Measurements from ENCODE around the gene ZNRF1. TPM values are rescaled to one million over a fixed set of nuclear protein-coding genes. Genes with fewer than 3 reads are reported as not detected.

ZNRF1 gene
- total and polyA plus RNA-seq, 2 donors (not counting 1 experiment from before 2014, with no cell fraction given), result 0.27 to 0.76 TPM

DNA sequence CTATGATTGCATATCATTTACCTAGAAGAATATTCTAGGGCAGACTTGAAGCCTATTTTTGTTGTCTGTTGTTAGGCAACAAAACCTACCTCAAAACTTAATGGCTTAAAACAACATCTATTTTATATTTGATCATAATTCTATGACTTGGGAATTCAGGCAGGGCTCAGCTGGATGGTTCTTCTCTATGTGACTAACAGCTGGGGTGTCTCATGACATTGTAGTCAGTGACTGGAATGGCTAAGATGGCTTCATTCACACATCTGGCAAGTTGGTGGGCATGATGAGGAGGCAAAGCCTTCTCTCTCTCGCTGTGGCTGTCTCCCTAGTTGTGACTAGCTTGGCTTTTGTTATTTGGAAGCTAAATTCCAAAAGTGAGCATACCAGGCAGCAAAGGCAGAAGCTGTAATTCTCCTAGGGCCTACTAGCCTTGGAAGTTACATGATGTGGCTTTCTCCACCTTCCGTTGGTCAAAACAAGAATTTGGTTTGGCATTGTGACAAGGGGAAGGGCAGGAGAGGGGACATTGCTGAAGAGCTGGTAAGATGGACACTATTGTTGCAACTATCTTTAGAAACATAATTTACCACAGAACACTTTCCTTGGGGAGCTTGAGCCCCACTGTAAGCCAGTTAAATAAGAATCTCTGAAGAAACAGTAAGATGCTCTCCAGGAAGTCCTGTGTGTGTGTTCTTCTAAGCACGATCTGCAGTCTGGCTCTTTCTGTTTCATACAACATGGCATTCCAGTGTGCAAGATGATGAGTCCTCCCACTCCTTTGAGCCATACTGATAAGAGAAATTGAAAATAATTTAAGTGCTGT is 39.4 kb downstream of the ZNRF1 start:
- POLR2A ChIA-PET, result no interaction called here
- Histone ChIP-seq H3K9me3 (ENCODE audit: control extremely low read depth in 1 of 3, control insufficient read depth in 2 of 3, insufficient read depth in 1 of 3, low read length in 2 of 3) (no peaks in the 10 kb centered on the region), H4K20me1 (ENCODE audit: control insufficient read depth, insufficient read depth, low read length, poor library complexity, severe bottlenecking) (no peaks in the 10 kb centered on the region), H3K79me2 (ENCODE audit: control insufficient read depth, insufficient read depth, low read length) (no peaks in the 10 kb centered on the region), H3K36me3 (replicated peaks in 1 of 2; ENCODE audit: control extremely low read depth in 1 of 2, control insufficient read depth in 1 of 2, extremely low read depth in 1 of 2, insufficient read depth in 2 of 2, low read length in 1 of 2) (no peaks in the 10 kb centered on the region), H3K4me2 (replicated peaks; ENCODE audit: low read depth, low read length, poor library complexity, severe bottlenecking) (no peak overlapping the region), H3K27ac (ENCODE audit: low read length in 2 of 2) (no peak overlapping the region), H3K4me1 (ENCODE audit: control insufficient read depth in 2 of 2, insufficient read depth in 2 of 2, low read length in 2 of 2) (no peaks in the 10 kb centered on the region), H3K27me3 (replicated peaks in 1 of 4; ENCODE audit: control extremely low read depth in 1 of 4, control insufficient read depth in 3 of 4, insufficient read depth in 4 of 4, low read length in 3 of 4) (no peaks in the 10 kb centered on the region), H3K9ac (ENCODE audit: low read length) (no peak overlapping the region), H2AFZ (ENCODE audit: insufficient read depth, low read depth, low read length, poor library complexity, severe bottlenecking) (no peak overlapping the region), H3K4me3 (ENCODE audit: control extremely low read depth in 1 of 5, extremely low read depth in 1 of 5, insufficient read depth in 1 of 5, low read depth in 2 of 5, low read length in 4 of 5) (no peak overlapping the region)
- Mint-ChIP-seq H3K4me1 (peaks cover 6% of the 10 kb centered on the region), H3K9me3 (ENCODE audit: insufficient read depth) (no peaks in the 10 kb centered on the region), H3K27me3 (peaks cover 4% of the 10 kb centered on the region), H3K27ac (no peak overlapping the region), H3K4me3 (no peak overlapping the region)
- no peak for DNase-seq
- CTCF ChIA-PET, result no interaction called here
- ATAC-seq (ENCODE audit: low read depth), result no peak
- TF ChIP-seq EZH2 (IDR thresholded peaks at IDR 0.05; ENCODE audit: borderline replicate concordance, insufficient read depth, low read depth, low read length, poor library complexity, severe bottlenecking), result no peak
- 38% methylated on average over 2 of the region's 3 CpGs for WGBS (ENCODE audit: insufficient coverage)
- intact Hi-C loops (cut with micrococcal nuclease), result no loop called here

GRCh38 chr16:75039941-75040340 is 41.1 kb downstream of the ZNRF1 start:
- H3K4me3 ChIP-seq (ENCODE audit: control extremely low read depth in 1 of 5, extremely low read depth in 1 of 5, insufficient read depth in 1 of 5, low read depth in 2 of 5, low read length in 4 of 5), result no peak overlapping the region
- H3K4me2 ChIP-seq (replicated peaks; ENCODE audit: low read depth, low read length, poor library complexity, severe bottlenecking), result no peak overlapping the region
- intact Hi-C loops (cut with micrococcal nuclease), result no loop called here
- ChIA-PET CTCF (no interaction called here), POLR2A (no interaction called here)
- H3K9me3 Mint-ChIP-seq (ENCODE audit: insufficient read depth), result no peaks in the 10 kb centered on the region
- no peaks in the 10 kb centered on the region for H3K9me3 ChIP-seq (ENCODE audit: control extremely low read depth in 1 of 3, control insufficient read depth in 2 of 3, insufficient read depth in 1 of 3, low read length in 2 of 3)
- no peak overlapping the region for H3K9ac ChIP-seq (ENCODE audit: low read length)
- H3K4me1 Mint-ChIP-seq, result peaks cover 6% of the 10 kb centered on the region
- H4K20me1 ChIP-seq (ENCODE audit: control insufficient read depth, insufficient read depth, low read length, poor library complexity, severe bottlenecking), result no peaks in the 10 kb centered on the region
- ATAC-seq (ENCODE audit: low read depth) (no peak), DNase-seq (no peak)
- WGBS (ENCODE audit: insufficient coverage), result 100% methylated on average over 1 of the region's 6 CpGs
- TF ChIP-seq CTCF (IDR thresholded peaks at IDR 0.05) (no peak), EZH2 (IDR thresholded peaks at IDR 0.05; ENCODE audit: borderline replicate concordance, insufficient read depth, low read depth, low read length, poor library complexity, severe bottlenecking) (no peak)
- H3K27me3 ChIP-seq (replicated peaks in 1 of 4; ENCODE audit: control extremely low read depth in 1 of 4, control insufficient read depth in 3 of 4, insufficient read depth in 4 of 4, low read length in 3 of 4), result no peaks in the 10 kb centered on the region
- H3K27ac Mint-ChIP-seq, result no peak overlapping the region
- H3K27ac ChIP-seq (ENCODE audit: low read length in 2 of 2), result no peak overlapping the region
- H3K4me3 Mint-ChIP-seq, result no peak overlapping the region
- no peaks in the 10 kb centered on the region for H3K79me2 ChIP-seq (ENCODE audit: control insufficient read depth, insufficient read depth, low read length)
- H3K27me3 Mint-ChIP-seq, result no peaks in the 10 kb centered on the region
- H2AFZ ChIP-seq (ENCODE audit: insufficient read depth, low read depth, low read length, poor library complexity, severe bottlenecking), result no peak overlapping the region
- H3K4me1 ChIP-seq (ENCODE audit: control insufficient read depth in 2 of 2, insufficient read depth in 2 of 2, low read length in 2 of 2), result no peaks in the 10 kb centered on the region
- no peaks in the 10 kb centered on the region for H3K36me3 ChIP-seq (replicated peaks in 1 of 2; ENCODE audit: control extremely low read depth in 1 of 2, control insufficient read depth in 1 of 2, extremely low read depth in 1 of 2, insufficient read depth in 2 of 2, low read length in 1 of 2)

Measured in B cell (primary cell).